ENCODE measurements around the gene GALNT6.

- TF ChIP-seq POLR2AphosphoS5 (IDR thresholded peaks at IDR 0.05; ENCODE audit: insufficient read depth, low read depth, low read length) (no peak), CTCF (IDR thresholded peaks at IDR 0.05; ENCODE audit: extremely low read depth in 1 of 2, insufficient read depth in 1 of 2, low read depth in 1 of 2, low read length in 2 of 2) (no peak), JUN (IDR thresholded peaks at IDR 0.05; ENCODE audit: borderline replicate concordance, insufficient read depth, insufficient read length, low read depth) (no peak), POLR2A (IDR thresholded peaks at IDR 0.05; ENCODE audit: low read depth, low read length) (no peak)
These were observed 19.2 kb downstream of the GALNT6 start for GRCh38 chr12:51372021-51372420.
